Measurements from ENCODE around the gene RCVRN. TPM values are rescaled to one million over a fixed set of nuclear protein-coding genes. Genes with fewer than 3 reads are reported as not detected.

RCVRN gene
- total and polyA plus RNA-seq, 2 of the 13 experiments (the other 11 are each of a cell fraction or from before 2014, with no cell fraction given), result not detected

DNA sequence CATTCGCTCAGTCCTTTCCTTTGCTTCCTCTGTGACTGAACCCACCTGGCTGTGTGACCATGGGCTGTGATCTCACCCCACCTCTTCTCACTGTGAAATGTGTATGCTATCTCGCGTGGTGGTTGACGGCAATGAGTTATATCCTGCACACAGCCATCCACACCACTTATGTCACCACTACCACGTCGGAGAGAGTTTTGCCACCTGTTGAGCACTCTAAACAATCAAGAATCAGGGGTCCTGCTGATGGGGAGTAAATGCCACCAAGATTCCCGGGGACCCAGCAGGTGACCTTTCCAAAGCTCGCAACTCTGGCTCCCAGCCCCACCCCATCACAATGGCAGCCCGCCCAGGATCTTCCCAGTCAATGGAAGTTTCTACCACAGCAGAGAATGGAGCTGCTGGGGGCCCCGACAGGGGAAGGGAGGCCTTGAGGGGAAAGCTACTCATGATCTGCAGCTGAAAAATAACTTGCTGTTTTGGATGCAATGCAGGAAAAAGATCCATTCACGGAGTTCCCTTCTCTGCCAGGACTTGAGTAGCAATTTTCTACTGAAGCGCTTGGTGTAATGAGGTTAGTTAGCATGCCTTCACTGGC, 26.2 kb upstream of the RCVRN start:
- Histone ChIP-seq H3K9me3 (ENCODE audit: low read length) (no peaks in the 10 kb centered on the region), H3K27ac (ENCODE audit: extremely low read length, insufficient read depth, low read length) (no peak overlapping the region), H4K20me1 (ENCODE audit: insufficient read depth, low read length) (0 out of 2 replicates have a peak, but pooled peaks cover 2% of the 10 kb centered on the region), H3K27me3 (ENCODE audit: control insufficient read depth in 1 of 2, insufficient read depth in 2 of 2, low read length in 2 of 2) (peaks cover 4 to 23% of the 10 kb centered on the region in 2 experiments; a peak in 4 of 5 replicates), H2AFZ (ENCODE audit: low read length) (no peak overlapping the region), H3K79me2 (ENCODE audit: insufficient read depth, low read length) (no peaks in the 10 kb centered on the region), H3K4me3 (replicated peaks in 1 of 3; ENCODE audit: insufficient read depth in 1 of 3, low read depth in 2 of 3, low read length in 3 of 3) (no peak overlapping the region), H3K9ac (ENCODE audit: insufficient read depth, low read depth, low read length) (no peak overlapping the region), H3K36me3 (replicated peaks in 1 of 2; ENCODE audit: control insufficient read depth in 1 of 2, insufficient read depth in 2 of 2, low read length in 2 of 2) (no peaks in the 10 kb centered on the region), H3K4me1 (ENCODE audit: insufficient read depth, low read length) (no peaks in the 10 kb centered on the region), H3K4me2 (ENCODE audit: low read depth, low read length) (no peak overlapping the region)
- intact Hi-C loops (cut with micrococcal nuclease; ENCODE audit: unreplicated experiment) (no loop called here), in situ Hi-C loops (cut with HindIII; ENCODE audit: extremely low pct_ligation_motif_present, low pct_unique_long_range_greater_than_20kb) (no loop called here)
- 17% methylated on average over 9 of the region's 12 CpGs for WGBS (ENCODE audit: low lambda C conversion rate)
- ChIA-PET CTCF (ENCODE audit: low intra/inter-chr PET ratio, low total read pairs) (no interaction called here), POLR2A (no interaction called here)
- TF ChIP-seq, protein P1, sequence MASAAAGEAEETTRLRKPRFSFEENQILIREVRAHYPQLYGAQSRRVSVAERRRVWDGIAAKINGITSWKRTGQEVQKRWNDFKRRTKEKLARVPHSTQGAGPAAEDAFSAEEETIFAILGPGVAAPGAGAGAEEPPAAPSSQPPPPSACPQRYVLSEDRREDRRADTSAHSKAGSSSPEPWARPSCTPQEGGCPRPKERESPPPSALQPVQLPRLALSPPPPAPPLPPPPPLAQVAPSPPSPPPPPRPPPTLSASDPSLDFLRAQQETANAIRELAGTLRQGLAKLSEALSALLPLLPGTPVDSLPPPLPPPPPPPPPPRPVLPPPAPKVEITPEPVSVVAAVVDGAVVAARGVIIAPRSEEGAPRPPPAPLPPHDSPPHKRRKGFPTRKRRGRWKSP (CRISPR knock-in tag; IDR thresholded peaks at IDR 0.05), result no peak
- TF ChIP-seq POLR2A (IDR thresholded peaks at IDR 0.05; ENCODE audit: insufficient read depth in 1 of 2, low read depth in 2 of 2, low read length in 2 of 2), result no peak
- no peak for TF ChIP-seq SIN3B (IDR thresholded peaks at IDR 0.05; ENCODE audit: low read length)
- no peak for TF ChIP-seq HOXA7 (CRISPR knock-in tag; IDR thresholded peaks at IDR 0.05)
- no peak for TF ChIP-seq TCF7L2 (IDR thresholded peaks at IDR 0.05; ENCODE audit: low read depth, low read length)
- no peak for TF ChIP-seq PCBP1 (IDR thresholded peaks at IDR 0.05; ENCODE audit: borderline replicate concordance, low read depth, low read length)
- no peak for TF ChIP-seq MATR3 (CRISPR knock-in tag; IDR thresholded peaks at IDR 0.05)
- no peak for TF ChIP-seq NRL (CRISPR knock-in tag; IDR thresholded peaks at IDR 0.05; ENCODE audit: borderline replicate concordance)
- FAIRE-seq (no peak), ATAC-seq (no peak), DNase-seq (ENCODE audit: low spot score) (no peak)
- BruUV-seq (replicated peaks), result no TSS peak

GRCh38 chr17:9929871-9930270, 24.8 kb upstream of the RCVRN start:
- ATAC-seq, result no peak
- WGBS (ENCODE audit: low lambda C conversion rate), result 30% methylated on average over 8 of the region's 8 CpGs
- ChIA-PET CTCF (ENCODE audit: low intra/inter-chr PET ratio, low total read pairs) (no interaction called here), POLR2A (no interaction called here)
- FAIRE-seq, result no peak
- no peak overlapping the region for H3K4me2 ChIP-seq (ENCODE audit: low read depth, low read length)
- H3K79me2 ChIP-seq (ENCODE audit: insufficient read depth, low read length), result no peaks in the 10 kb centered on the region
- H4K20me1 ChIP-seq (ENCODE audit: insufficient read depth, low read length), result no peaks in the 10 kb centered on the region
- TF ChIP-seq TCF12 (IDR thresholded peaks at IDR 0.05) (no peak), TCF12 (CRISPR knock-in tag; IDR thresholded peaks at IDR 0.05) (no peak), SNAPC5 (CRISPR knock-in tag; IDR thresholded peaks at IDR 0.05; ENCODE audit: borderline replicate concordance) (no peak), ZKSCAN1 (IDR thresholded peaks at IDR 0.05; ENCODE audit: low read length) (no peak), TOPORS (CRISPR knock-in tag; IDR thresholded peaks at IDR 0.05) (no peak), ZBTB3 (CRISPR knock-in tag; IDR thresholded peaks at IDR 0.05; ENCODE audit: borderline replicate concordance, low read depth) (no peak)
- no peaks in the 10 kb centered on the region for H3K4me1 ChIP-seq (ENCODE audit: insufficient read depth, low read length)
- no peak overlapping the region for H2AFZ ChIP-seq (ENCODE audit: low read length)
- intact Hi-C loops (cut with micrococcal nuclease; ENCODE audit: unreplicated experiment) (no loop called here), in situ Hi-C loops (cut with HindIII; ENCODE audit: extremely low pct_ligation_motif_present, low pct_unique_long_range_greater_than_20kb) (no loop called here)
- no peak overlapping the region for H3K9ac ChIP-seq (ENCODE audit: insufficient read depth, low read depth, low read length)
- DNase-seq (ENCODE audit: low spot score), result no peak
- H3K36me3 ChIP-seq (replicated peaks in 1 of 2; ENCODE audit: control insufficient read depth in 1 of 2, insufficient read depth in 2 of 2, low read length in 2 of 2), result no peaks in the 10 kb centered on the region
- H3K9me3 ChIP-seq (ENCODE audit: low read length), result no peaks in the 10 kb centered on the region
- no peak overlapping the region for H3K4me3 ChIP-seq (replicated peaks in 1 of 3; ENCODE audit: insufficient read depth in 1 of 3, low read depth in 2 of 3, low read length in 3 of 3)
- no peak overlapping the region for H3K27ac ChIP-seq (ENCODE audit: extremely low read length, insufficient read depth, low read length)
- no TSS peak for BruUV-seq (replicated peaks)
- peaks cover 5 to 22% of the 10 kb centered on the region in 2 experiments; a peak in 4 of 5 replicates for H3K27me3 ChIP-seq (ENCODE audit: control insufficient read depth in 1 of 2, insufficient read depth in 2 of 2, low read length in 2 of 2)

Data from HepG2 (cell line).